GM23338 (cell line): Measurements from ENCODE around the gene SRRM2. TPM values are rescaled to one million over a fixed set of nuclear protein-coding genes. Genes with fewer than 3 reads are reported as not detected.

ENCODE experiments used
- ATAC-seq: fragments of 200-7000 bp; cut with Tn5 transposase; 3 replicates; pipeline ENCODE4 v1.9.1; 2020
- DNase-seq: peaks from one replicate; pipeline ENCODE4 v3.0.0-alpha.2; 2015; ENCODE audit warnings: low spot score
- H2AFZ ChIP-seq: fragments of 200-600 bp; sonication (generic); 2 replicates; pipeline ENCODE4 v1.8.0; 2016; ENCODE audit warnings: antibody characterized with exemption, mild to moderate bottlenecking, moderate library complexity
- H3F3A ChIP-seq: fragments of 200-600 bp; sonication (generic); replicated peaks from 2 replicates; pipeline ENCODE4 v1.8.0; 2017; ENCODE audit warnings: antibody characterized with exemption, mixed run types, low read depth
- H3K27ac ChIP-seq: fragments of 200-600 bp; sonication (generic); 2 replicates; pipeline ENCODE4 v1.6.1; 2016; ENCODE audit warnings: low read depth
- H3K27me3 ChIP-seq: fragments of 200-600 bp; sonication (generic); 2 replicates; pipeline ENCODE4 v1.8.0; 2016; ENCODE audit warnings: mild to moderate bottlenecking, mixed run types, moderate library complexity; ENCODE audit not compliant: insufficient read depth
- H3K36me3 ChIP-seq: fragments of 200-600 bp; sonication (generic); 2 replicates; pipeline ENCODE4 v1.8.0; 2016; ENCODE audit warnings: mild to moderate bottlenecking; ENCODE audit not compliant: insufficient read depth
- H3K4me1 ChIP-seq: fragments of 200-600 bp; sonication (generic); 2 replicates; pipeline ENCODE4 v1.8.0; 2016; ENCODE audit warnings: mild to moderate bottlenecking, moderate library complexity; ENCODE audit not compliant: insufficient read depth
- H3K4me2 ChIP-seq: fragments of 200-600 bp; sonication (generic); 2 replicates; pipeline ENCODE4 v1.7.1; 2017; ENCODE audit warnings: mixed run types
- H3K4me3 ChIP-seq: fragments of 200-600 bp; sonication (generic); 2 replicates; pipeline ENCODE4 v1.6.1; 2016; ENCODE audit warnings: mixed run types
- H3K79me2 ChIP-seq: fragments of 200-600 bp; sonication (generic); replicated peaks from 2 replicates; pipeline ENCODE4 v1.8.0; 2017; ENCODE audit warnings: mild to moderate bottlenecking; ENCODE audit not compliant: insufficient read depth
- H3K9me2 ChIP-seq: fragments of 200-600 bp; sonication (generic); 2 replicates; pipeline ENCODE4 v1.8.0; 2017; ENCODE audit not compliant: insufficient read depth
- H4K20me1 ChIP-seq: fragments of 200-600 bp; sonication (generic); replicated peaks from 2 replicates; pipeline ENCODE4 v1.8.0; 2017; ENCODE audit warnings: mild to moderate bottlenecking; ENCODE audit not compliant: insufficient read depth
- H3K27ac Mint-ChIP-seq: 2 replicates; pipeline ENCODE4 v1.8.0; 2020; ENCODE audit warnings: inconsistent platforms, mild to moderate bottlenecking, moderate library complexity, mixed read lengths
- H3K27me3 Mint-ChIP-seq: 3 replicates; pipeline ENCODE4 v1.8.0; 2022; ENCODE audit warnings: low read depth, mild to moderate bottlenecking, moderate library complexity, mixed read lengths, inconsistent platforms; ENCODE audit not compliant: insufficient read depth, poor library complexity
- H3K36me3 Mint-ChIP-seq: 3 replicates; pipeline ENCODE4 v1.8.0; 2021; ENCODE audit warnings: low read depth, mild to moderate bottlenecking, inconsistent platforms, moderate library complexity, mixed read lengths
- H3K4me1 Mint-ChIP-seq: 3 replicates; pipeline ENCODE4 v1.8.0; 2020; ENCODE audit warnings: mild to moderate bottlenecking, inconsistent platforms, mixed read lengths
- H3K4me3 Mint-ChIP-seq: 3 replicates; pipeline ENCODE4 v1.8.0; 2021; ENCODE audit warnings: moderate library complexity, mild to moderate bottlenecking, inconsistent platforms, mixed read lengths
- H3K9me3 Mint-ChIP-seq: 3 replicates; pipeline ENCODE4 v1.8.0; 2020; ENCODE audit warnings: moderate library complexity, mild to moderate bottlenecking, inconsistent platforms, mixed read lengths
- CREB1 ChIP-seq: fragments of 250-450 bp; sonication (Bioruptor Pico); IDR thresholded peaks from 2 replicates; pipeline ENCODE4 v1.5.0; 2020; ENCODE audit warnings: low read depth, mild to moderate bottlenecking, moderate library complexity
- EZH2 ChIP-seq: fragments of 200-600 bp; sonication (generic); IDR thresholded peaks from one replicate; pipeline ENCODE4 v1.8.0; 2017; ENCODE audit warnings: antibody characterized with exemption, mild to moderate bottlenecking, low read depth; ENCODE audit not compliant: unreplicated experiment
- EZH2phosphoT487 ChIP-seq: fragments of 200-600 bp; sonication (generic); IDR thresholded peaks from one replicate; pipeline ENCODE4 v1.8.1; 2018; ENCODE audit warnings: antibody characterized with exemption; ENCODE audit not compliant: unreplicated experiment
- JUNB ChIP-seq: IDR thresholded peaks from one replicate; pipeline ENCODE4 v1.6.1; 2016; ENCODE audit warnings: antibody characterized with exemption; ENCODE audit not compliant: unreplicated experiment
- NANOG ChIP-seq: IDR thresholded peaks from 2 replicates; pipeline ENCODE4 v1.6.1; 2016; ENCODE audit warnings: antibody characterized with exemption, borderline replicate concordance
- POLR2AphosphoS5 ChIP-seq: IDR thresholded peaks from 2 replicates; pipeline ENCODE4 v1.6.1; 2016; ENCODE audit warnings: antibody characterized with exemption, low read depth
- STAT1 ChIP-seq: IDR thresholded peaks from one replicate; pipeline ENCODE4 v1.6.1; 2016; ENCODE audit warnings: antibody characterized with exemption; ENCODE audit not compliant: unreplicated experiment
- ZNF114 ChIP-seq: fragments of 250-450 bp; sonication (Bioruptor Pico); IDR thresholded peaks from 2 replicates; pipeline ENCODE4 v1.5.0; 2020; ENCODE audit warnings: mild to moderate bottlenecking, moderate library complexity
- ZNF331 ChIP-seq: fragments of 250-450 bp; sonication (Bioruptor Pico); IDR thresholded peaks from 2 replicates; pipeline ENCODE4 v1.5.0; 2020; ENCODE audit warnings: low read depth, mild to moderate bottlenecking, moderate library complexity
- polyA plus RNA-seq: library from polyadenylated mRNA; unstranded; fragments of >200 nt; fragmentation: Nextera tagmentation; extraction: Ambion mirVana; gene quantifications from 2 replicates; pipeline ENCODE4 v1.2.1, GENCODE V29; 2016
- total RNA-seq: library from RNA; depleted of rRNA; stranded (reverse); fragments of >200 nt; shearing (Covaris generic); gene quantifications from 2 replicates; pipeline ENCODE4 v1.2.3, GENCODE V29; 2014
- TF ChIP-seq, protein P1 (sequence below): fragments of 250-450 bp; sonication (Bioruptor Pico); IDR thresholded peaks from 2 replicates; pipeline ENCODE4 v1.5.0; 2020; ENCODE audit warnings: mild to moderate bottlenecking, moderate library complexity
- TF ChIP-seq, protein P2 (sequence below), 2 experiments: fragments of 200-600 bp in 1 of 2; sonication (generic) in 1 of 2; conservative IDR thresholded peaks; 2 replicates each; pipeline versions ENCODE4 v1.5.1 to v1.6.1; 2016 to 2017; ENCODE audit warnings: antibody characterized with exemption in 2 of 2, low read depth in 2 of 2, mild to moderate bottlenecking in 2 of 2, moderate library complexity in 1 of 2
- TF ChIP-seq, protein P3 (sequence below): IDR thresholded peaks from 2 replicates; pipeline ENCODE4 v1.6.1; 2016; ENCODE audit warnings: antibody characterized with exemption
- TF ChIP-seq, protein P4 (sequence below): IDR thresholded peaks from one replicate; pipeline ENCODE4 v1.6.1; 2018; ENCODE audit warnings: antibody characterized with exemption; ENCODE audit not compliant: unreplicated experiment

The SRRM2 gene
- total and polyA plus RNA-seq, 2 experiments from 2014 or later, result 308 to 893 TPM

DNA sequence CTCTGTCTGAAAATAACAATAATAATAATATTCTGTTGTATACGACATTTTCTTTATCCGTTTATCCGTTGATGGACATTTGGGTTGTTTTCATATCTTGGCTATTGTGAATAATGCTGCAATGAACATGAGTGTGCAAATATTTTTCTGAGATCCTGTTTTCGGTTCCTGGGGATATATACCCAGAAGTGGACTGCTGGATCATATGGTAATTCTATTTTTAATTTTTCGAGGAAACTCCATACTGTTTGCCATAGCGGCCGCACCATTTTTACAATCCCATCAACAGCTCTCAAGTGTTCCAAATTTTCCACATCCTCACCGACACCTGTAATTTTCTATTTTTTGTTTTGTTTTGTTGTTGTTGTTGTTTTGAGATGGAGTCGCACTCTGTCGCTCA, 40.5 kb downstream of the SRRM2 start (continued):
- TF ChIP-seq, protein P1, sequence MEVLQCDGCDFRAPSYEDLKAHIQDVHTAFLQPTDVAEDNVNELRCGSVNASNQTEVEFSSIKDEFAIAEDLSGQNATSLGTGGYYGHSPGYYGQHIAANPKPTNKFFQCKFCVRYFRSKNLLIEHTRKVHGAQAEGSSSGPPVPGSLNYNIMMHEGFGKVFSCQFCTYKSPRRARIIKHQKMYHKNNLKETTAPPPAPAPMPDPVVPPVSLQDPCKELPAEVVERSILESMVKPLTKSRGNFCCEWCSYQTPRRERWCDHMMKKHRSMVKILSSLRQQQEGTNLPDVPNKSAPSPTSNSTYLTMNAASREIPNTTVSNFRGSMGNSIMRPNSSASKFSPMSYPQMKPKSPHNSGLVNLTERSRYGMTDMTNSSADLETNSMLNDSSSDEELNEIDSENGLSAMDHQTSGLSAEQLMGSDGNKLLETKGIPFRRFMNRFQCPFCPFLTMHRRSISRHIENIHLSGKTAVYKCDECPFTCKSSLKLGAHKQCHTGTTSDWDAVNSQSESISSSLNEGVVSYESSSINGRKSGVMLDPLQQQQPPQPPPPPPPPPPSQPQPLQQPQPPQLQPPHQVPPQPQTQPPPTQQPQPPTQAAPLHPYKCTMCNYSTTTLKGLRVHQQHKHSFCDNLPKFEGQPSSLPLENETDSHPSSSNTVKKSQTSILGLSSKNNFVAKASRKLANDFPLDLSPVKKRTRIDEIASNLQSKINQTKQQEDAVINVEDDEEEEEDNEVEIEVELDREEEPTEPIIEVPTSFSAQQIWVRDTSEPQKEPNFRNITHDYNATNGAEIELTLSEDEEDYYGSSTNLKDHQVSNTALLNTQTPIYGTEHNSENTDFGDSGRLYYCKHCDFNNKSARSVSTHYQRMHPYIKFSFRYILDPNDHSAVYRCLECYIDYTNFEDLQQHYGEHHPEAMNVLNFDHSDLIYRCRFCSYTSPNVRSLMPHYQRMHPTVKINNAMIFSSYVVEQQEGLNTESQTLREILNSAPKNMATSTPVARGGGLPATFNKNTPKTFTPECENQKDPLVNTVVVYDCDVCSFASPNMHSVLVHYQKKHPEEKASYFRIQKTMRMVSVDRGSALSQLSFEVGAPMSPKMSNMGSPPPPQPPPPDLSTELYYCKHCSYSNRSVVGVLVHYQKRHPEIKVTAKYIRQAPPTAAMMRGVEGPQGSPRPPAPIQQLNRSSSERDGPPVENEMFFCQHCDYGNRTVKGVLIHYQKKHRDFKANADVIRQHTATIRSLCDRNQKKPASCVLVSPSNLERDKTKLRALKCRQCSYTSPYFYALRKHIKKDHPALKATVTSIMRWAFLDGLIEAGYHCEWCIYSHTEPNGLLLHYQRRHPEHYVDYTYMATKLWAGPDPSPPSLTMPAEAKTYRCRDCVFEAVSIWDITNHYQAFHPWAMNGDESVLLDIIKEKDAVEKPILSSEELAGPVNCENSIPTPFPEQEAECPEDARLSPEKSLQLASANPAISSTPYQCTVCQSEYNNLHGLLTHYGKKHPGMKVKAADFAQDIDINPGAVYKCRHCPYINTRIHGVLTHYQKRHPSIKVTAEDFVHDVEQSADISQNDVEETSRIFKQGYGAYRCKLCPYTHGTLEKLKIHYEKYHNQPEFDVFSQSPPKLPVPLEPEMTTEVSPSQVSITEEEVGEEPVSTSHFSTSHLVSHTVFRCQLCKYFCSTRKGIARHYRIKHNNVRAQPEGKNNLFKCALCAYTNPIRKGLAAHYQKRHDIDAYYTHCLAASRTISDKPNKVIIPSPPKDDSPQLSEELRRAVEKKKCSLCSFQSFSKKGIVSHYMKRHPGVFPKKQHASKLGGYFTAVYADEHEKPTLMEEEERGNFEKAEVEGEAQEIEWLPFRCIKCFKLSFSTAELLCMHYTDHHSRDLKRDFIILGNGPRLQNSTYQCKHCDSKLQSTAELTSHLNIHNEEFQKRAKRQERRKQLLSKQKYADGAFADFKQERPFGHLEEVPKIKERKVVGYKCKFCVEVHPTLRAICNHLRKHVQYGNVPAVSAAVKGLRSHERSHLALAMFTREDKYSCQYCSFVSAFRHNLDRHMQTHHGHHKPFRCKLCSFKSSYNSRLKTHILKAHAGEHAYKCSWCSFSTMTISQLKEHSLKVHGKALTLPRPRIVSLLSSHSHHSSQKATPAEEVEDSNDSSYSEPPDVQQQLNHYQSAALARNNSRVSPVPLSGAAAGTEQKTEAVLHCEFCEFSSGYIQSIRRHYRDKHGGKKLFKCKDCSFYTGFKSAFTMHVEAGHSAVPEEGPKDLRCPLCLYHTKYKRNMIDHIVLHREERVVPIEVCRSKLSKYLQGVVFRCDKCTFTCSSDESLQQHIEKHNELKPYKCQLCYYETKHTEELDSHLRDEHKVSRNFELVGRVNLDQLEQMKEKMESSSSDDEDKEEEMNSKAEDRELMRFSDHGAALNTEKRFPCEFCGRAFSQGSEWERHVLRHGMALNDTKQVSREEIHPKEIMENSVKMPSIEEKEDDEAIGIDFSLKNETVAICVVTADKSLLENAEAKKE (CRISPR knock-in tag), result no peak
- no peak for TF ChIP-seq EZH2phosphoT487

DNA sequence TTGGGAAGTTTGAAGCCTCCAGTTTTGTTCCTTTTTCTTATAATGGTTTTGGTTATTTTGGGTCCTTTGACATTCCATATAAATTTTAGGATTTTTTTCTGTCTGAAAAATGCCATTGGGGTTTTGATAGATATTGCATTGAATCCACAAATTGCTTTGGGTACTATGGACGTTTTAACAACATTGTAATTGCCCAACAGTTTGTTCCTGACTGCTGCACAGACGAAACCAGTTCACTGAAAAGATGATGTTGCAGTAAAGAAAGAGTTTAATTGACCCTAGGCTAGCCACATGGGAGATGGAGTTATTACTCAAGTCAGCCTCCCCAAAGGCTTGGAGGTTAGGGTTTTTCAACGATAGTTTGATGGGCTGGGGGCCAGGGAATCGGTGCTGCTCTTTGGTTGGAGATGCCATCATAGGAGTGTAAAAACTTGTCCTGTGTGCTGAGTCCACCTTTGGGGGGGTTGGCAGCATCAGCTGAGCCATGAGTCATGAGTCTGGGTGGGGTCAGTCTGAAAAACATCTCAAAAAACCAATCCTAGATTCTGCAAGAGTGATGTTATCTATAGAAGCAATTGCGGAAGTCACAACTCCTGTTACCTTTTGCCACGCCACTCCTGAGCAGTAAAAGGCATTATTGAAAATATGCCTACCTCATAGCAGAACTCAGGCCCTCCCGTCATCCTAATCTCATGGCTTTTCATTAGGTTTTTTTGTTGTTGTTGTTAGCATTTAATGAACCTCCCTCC, 43.1 kb downstream of the SRRM2 start:
- no peak overlapping the region for H3K27ac ChIP-seq
- H3K4me1 ChIP-seq, result no peaks in the 10 kb centered on the region
- no peaks in the 10 kb centered on the region for H3K36me3 ChIP-seq
- H3K4me2 ChIP-seq, result no peak overlapping the region
- H4K20me1 ChIP-seq, result no peaks in the 10 kb centered on the region
- H2AFZ ChIP-seq, result no peak overlapping the region
- peaks cover 9% of the 10 kb centered on the region for H3K27me3 Mint-ChIP-seq
- no peaks in the 10 kb centered on the region for H3K9me3 Mint-ChIP-seq
- H3K4me3 Mint-ChIP-seq, result no peak overlapping the region
- H3K36me3 Mint-ChIP-seq, result no peaks in the 10 kb centered on the region
- no peaks in the 10 kb centered on the region for H3K4me1 Mint-ChIP-seq
- H3K9me2 ChIP-seq, result no peaks in the 10 kb centered on the region
- H3F3A ChIP-seq, result no peaks in the 10 kb centered on the region
- no peaks in the 10 kb centered on the region for H3K79me2 ChIP-seq
- ATAC-seq (no peak), DNase-seq (no peak)
- no peak overlapping the region for H3K4me3 ChIP-seq
- H3K27ac Mint-ChIP-seq, result no peak overlapping the region
- no peaks in the 10 kb centered on the region for H3K27me3 ChIP-seq
- TF ChIP-seq STAT1 (no peak), EZH2phosphoT487 (no peak), EZH2 (no peak), JUNB (no peak), CREB1 (no peak), POLR2AphosphoS5 (no peak), ZNF331 (CRISPR knock-in tag) (no peak), NANOG (no peak), ZNF114 (CRISPR knock-in tag) (no peak)
- TF ChIP-seq, protein P2, sequence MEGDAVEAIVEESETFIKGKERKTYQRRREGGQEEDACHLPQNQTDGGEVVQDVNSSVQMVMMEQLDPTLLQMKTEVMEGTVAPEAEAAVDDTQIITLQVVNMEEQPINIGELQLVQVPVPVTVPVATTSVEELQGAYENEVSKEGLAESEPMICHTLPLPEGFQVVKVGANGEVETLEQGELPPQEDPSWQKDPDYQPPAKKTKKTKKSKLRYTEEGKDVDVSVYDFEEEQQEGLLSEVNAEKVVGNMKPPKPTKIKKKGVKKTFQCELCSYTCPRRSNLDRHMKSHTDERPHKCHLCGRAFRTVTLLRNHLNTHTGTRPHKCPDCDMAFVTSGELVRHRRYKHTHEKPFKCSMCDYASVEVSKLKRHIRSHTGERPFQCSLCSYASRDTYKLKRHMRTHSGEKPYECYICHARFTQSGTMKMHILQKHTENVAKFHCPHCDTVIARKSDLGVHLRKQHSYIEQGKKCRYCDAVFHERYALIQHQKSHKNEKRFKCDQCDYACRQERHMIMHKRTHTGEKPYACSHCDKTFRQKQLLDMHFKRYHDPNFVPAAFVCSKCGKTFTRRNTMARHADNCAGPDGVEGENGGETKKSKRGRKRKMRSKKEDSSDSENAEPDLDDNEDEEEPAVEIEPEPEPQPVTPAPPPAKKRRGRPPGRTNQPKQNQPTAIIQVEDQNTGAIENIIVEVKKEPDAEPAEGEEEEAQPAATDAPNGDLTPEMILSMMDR (conservative IDR thresholded peaks at IDR 0.05; ENCODE audit: low read depth in 2 of 2), result no peak
- TF ChIP-seq, protein P3, sequence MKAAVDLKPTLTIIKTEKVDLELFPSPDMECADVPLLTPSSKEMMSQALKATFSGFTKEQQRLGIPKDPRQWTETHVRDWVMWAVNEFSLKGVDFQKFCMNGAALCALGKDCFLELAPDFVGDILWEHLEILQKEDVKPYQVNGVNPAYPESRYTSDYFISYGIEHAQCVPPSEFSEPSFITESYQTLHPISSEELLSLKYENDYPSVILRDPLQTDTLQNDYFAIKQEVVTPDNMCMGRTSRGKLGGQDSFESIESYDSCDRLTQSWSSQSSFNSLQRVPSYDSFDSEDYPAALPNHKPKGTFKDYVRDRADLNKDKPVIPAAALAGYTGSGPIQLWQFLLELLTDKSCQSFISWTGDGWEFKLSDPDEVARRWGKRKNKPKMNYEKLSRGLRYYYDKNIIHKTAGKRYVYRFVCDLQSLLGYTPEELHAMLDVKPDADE, result no peak
- TF ChIP-seq, protein P4, sequence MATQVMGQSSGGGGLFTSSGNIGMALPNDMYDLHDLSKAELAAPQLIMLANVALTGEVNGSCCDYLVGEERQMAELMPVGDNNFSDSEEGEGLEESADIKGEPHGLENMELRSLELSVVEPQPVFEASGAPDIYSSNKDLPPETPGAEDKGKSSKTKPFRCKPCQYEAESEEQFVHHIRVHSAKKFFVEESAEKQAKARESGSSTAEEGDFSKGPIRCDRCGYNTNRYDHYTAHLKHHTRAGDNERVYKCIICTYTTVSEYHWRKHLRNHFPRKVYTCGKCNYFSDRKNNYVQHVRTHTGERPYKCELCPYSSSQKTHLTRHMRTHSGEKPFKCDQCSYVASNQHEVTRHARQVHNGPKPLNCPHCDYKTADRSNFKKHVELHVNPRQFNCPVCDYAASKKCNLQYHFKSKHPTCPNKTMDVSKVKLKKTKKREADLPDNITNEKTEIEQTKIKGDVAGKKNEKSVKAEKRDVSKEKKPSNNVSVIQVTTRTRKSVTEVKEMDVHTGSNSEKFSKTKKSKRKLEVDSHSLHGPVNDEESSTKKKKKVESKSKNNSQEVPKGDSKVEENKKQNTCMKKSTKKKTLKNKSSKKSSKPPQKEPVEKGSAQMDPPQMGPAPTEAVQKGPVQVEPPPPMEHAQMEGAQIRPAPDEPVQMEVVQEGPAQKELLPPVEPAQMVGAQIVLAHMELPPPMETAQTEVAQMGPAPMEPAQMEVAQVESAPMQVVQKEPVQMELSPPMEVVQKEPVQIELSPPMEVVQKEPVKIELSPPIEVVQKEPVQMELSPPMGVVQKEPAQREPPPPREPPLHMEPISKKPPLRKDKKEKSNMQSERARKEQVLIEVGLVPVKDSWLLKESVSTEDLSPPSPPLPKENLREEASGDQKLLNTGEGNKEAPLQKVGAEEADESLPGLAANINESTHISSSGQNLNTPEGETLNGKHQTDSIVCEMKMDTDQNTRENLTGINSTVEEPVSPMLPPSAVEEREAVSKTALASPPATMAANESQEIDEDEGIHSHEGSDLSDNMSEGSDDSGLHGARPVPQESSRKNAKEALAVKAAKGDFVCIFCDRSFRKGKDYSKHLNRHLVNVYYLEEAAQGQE, result no peak
